Astrocyte (in vitro differentiated cells and primary cell): ENCODE data around the gene CNN2. TPM values are rescaled to one million over a fixed set of nuclear protein-coding genes. Genes with fewer than 3 reads are reported as not detected.

Experiments used
- DNase-seq: peaks from one replicate; pipeline ENCODE4 v3.0.0-alpha.2; 2010; ENCODE audit warnings: low read depth
- FAIRE-seq: peaks from 2 replicates; lab custom pipeline; 2011; peaks lifted over from hg19 to GRCh38; lab: Jason Lieb, UNC
- H2AFZ ChIP-seq: 2 replicates; pipeline ENCODE4 v1.6.0; 2012; ENCODE audit warnings: low read depth, low read length, inconsistent platforms
- H3K27ac ChIP-seq: 2 replicates; pipeline ENCODE4 v1.5.1; 2011; ENCODE audit warnings: low read depth, low read length, inconsistent platforms
- H3K27me3 ChIP-seq: 2 replicates; pipeline ENCODE4 v1.6.0; 2011; ENCODE audit warnings: low read length, inconsistent platforms; ENCODE audit not compliant: insufficient read depth
- H3K36me3 ChIP-seq: 2 replicates; pipeline ENCODE4 v1.5.1; 2011; ENCODE audit warnings: low read length, inconsistent platforms; ENCODE audit not compliant: insufficient read depth
- H3K4me1 ChIP-seq: 2 replicates; pipeline ENCODE4 v1.5.1; 2011; ENCODE audit warnings: low read length, inconsistent platforms; ENCODE audit not compliant: insufficient read depth
- H3K4me2 ChIP-seq: 2 replicates; pipeline ENCODE4 v1.6.0; 2012; ENCODE audit warnings: low read length, inconsistent platforms
- H3K4me3 ChIP-seq: 2 replicates; pipeline ENCODE4 v1.5.1; 2011; ENCODE audit warnings: low read depth, mild to moderate bottlenecking, low read length, inconsistent platforms; ENCODE audit not compliant: insufficient read depth
- H3K79me2 ChIP-seq: 2 replicates; pipeline ENCODE4 v1.6.0; 2012; ENCODE audit warnings: mild to moderate bottlenecking, low read length, inconsistent platforms; ENCODE audit not compliant: insufficient read depth
- H3K9ac ChIP-seq: 2 replicates; pipeline ENCODE4 v1.6.0; 2012; ENCODE audit warnings: mild to moderate bottlenecking, low read length, inconsistent platforms
- H3K9me3 ChIP-seq: 2 replicates; pipeline ENCODE4 v1.5.1; 2012; ENCODE audit warnings: low read depth, mild to moderate bottlenecking, low read length, inconsistent platforms; ENCODE audit not compliant: insufficient read depth
- H4K20me1 ChIP-seq: 2 replicates; pipeline ENCODE4 v1.6.0; 2012; ENCODE audit warnings: low read length, inconsistent platforms; ENCODE audit not compliant: insufficient read depth
- H3K27ac Mint-ChIP-seq: one replicate; pipeline ENCODE4 v1.8.0; 2021; ENCODE audit warnings: mild to moderate bottlenecking, mixed read lengths; ENCODE audit not compliant: unreplicated experiment
- H3K27me3 Mint-ChIP-seq: one replicate; pipeline ENCODE4 v1.8.0; 2021; ENCODE audit warnings: low read depth, mixed read lengths; ENCODE audit not compliant: unreplicated experiment
- H3K36me3 Mint-ChIP-seq: one replicate; pipeline ENCODE4 v1.8.0; 2021; ENCODE audit warnings: low read depth, mixed read lengths; ENCODE audit not compliant: unreplicated experiment
- H3K4me1 Mint-ChIP-seq: one replicate; pipeline ENCODE4 v1.8.0; 2021; ENCODE audit warnings: low read depth, mixed read lengths; ENCODE audit not compliant: unreplicated experiment
- H3K4me3 Mint-ChIP-seq: one replicate; pipeline ENCODE4 v1.8.0; 2021; ENCODE audit warnings: mild to moderate bottlenecking, moderate library complexity, mixed read lengths; ENCODE audit not compliant: unreplicated experiment
- H3K9me3 Mint-ChIP-seq: one replicate; pipeline ENCODE4 v1.8.0; 2021; ENCODE audit warnings: mild to moderate bottlenecking, mixed read lengths; ENCODE audit not compliant: unreplicated experiment
- CTCF ChIP-seq: IDR thresholded peaks from 2 replicates; pipeline ENCODE4 v1.5.1; 2011; ENCODE audit warnings: low read depth, mild to moderate bottlenecking, inconsistent platforms, low read length, moderate library complexity; ENCODE audit not compliant: insufficient read depth
- EZH2 ChIP-seq: IDR thresholded peaks from 2 replicates; pipeline ENCODE4 v1.6.1; 2012; ENCODE audit warnings: mild to moderate bottlenecking, low read length, inconsistent platforms; ENCODE audit not compliant: insufficient read depth
- total RNA-seq: library from RNA; stranded (reverse); gene quantifications from 2 replicates; pipeline ENCODE4 v1.2.1, GENCODE V29; 2021

CNN2 gene
- total RNA-seq, 1 donor from 2014 or later = 819 TPM

- Histone ChIP-seq H4K20me1 (peaks cover 21% of the 10 kb centered on the region), H3K79me2 (peaks cover 7% of the 10 kb centered on the region), H3K27ac (no peak overlapping the region), H3K4me2 (no peak overlapping the region), H3K9me3 (no peaks in the 10 kb centered on the region), H3K36me3 (no peaks in the 10 kb centered on the region), H2AFZ (no peak overlapping the region), H3K27me3 (no peaks in the 10 kb centered on the region), H3K4me1 (no peaks in the 10 kb centered on the region), H3K4me3 (no peak overlapping the region), H3K9ac (no peak overlapping the region)
- Mint-ChIP-seq H3K27ac (peak overlapping the region; percentile 53), H3K4me3 (no peak overlapping the region), H3K4me1 (no peaks in the 10 kb centered on the region), H3K36me3 (no peaks in the 10 kb centered on the region), H3K27me3 (peaks cover 4% of the 10 kb centered on the region), H3K9me3 (no peaks in the 10 kb centered on the region)
- TF ChIP-seq EZH2 (no peak), CTCF (no peak)
- FAIRE-seq (no peak), DNase-seq (no peak)
Measured at GRCh38 chr19:1008268-1009040, 18.0 kb upstream of the CNN2 start.

DNA sequence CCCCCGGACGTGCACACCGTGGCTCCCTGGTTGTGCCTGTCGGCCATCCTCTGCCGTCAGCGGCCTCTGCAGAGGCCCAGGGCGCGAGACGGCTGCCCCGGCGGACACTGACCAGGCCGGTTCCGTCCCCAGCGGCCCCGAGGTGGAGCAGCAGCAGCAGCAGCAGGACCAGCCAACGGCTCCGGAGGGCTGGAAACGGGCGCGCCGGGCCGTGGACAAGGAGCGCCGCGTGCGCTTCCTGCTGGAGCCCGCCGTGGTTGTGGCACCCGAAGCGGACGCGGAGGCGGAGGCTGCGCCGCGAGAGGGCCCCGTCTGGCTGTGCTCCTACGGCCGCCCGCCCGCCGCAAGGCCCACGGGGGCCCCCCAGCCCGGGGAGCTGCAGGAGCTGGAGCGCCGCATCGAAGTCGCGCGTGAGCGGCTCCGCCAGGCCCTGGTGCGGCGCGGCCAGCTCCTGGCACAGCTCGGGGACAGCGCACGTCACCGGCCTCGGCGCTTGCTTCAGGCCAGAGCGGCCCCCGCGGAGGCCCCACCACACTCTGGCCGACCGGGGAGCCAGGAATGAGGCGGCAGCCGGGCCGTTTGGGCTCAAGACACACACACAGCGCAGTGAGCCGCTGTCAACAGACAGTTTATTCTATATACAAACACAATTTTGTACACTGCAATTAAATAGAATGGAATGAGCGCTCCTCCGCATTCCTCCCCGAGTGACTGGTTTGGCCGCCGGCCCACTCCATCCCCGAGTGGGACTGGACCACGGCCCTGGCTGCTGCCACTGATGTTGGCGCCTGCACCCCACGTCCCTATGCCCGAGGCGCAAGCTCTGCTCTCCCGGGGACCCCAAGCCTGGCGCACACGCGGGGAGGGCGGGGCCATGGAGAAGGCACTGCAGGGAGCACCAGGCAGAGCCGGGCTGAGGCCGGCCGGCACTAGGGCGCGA lies 17.1 kb upstream of the CNN2 start:
- H3K27me3 ChIP-seq = no peaks in the 10 kb centered on the region
- no peak for DNase-seq
- no peaks in the 10 kb centered on the region for H3K27me3 Mint-ChIP-seq
- no peak overlapping the region for H3K27ac Mint-ChIP-seq
- H4K20me1 ChIP-seq = peaks cover 29% of the 10 kb centered on the region
- TF ChIP-seq EZH2 (no peak), CTCF (no peak)
- H3K36me3 ChIP-seq = no peaks in the 10 kb centered on the region
- no peaks in the 10 kb centered on the region for H3K36me3 Mint-ChIP-seq
- peaks cover 15% of the 10 kb centered on the region for H3K79me2 ChIP-seq
- H2AFZ ChIP-seq = no peak overlapping the region
- H3K4me3 Mint-ChIP-seq = no peak overlapping the region
- FAIRE-seq = no peak
- H3K9me3 Mint-ChIP-seq = no peaks in the 10 kb centered on the region
- H3K4me1 ChIP-seq = no peaks in the 10 kb centered on the region
- H3K9me3 ChIP-seq = no peaks in the 10 kb centered on the region
- no peak overlapping the region for H3K9ac ChIP-seq
- H3K4me3 ChIP-seq = no peak overlapping the region
- H3K4me1 Mint-ChIP-seq = no peaks in the 10 kb centered on the region
- H3K4me2 ChIP-seq = no peak overlapping the region
- no peak overlapping the region for H3K27ac ChIP-seq
